ENCODE measurements around the gene FAM168A.
A peak's percentile ranks its signal among the peaks of the same experiment; 100 is the strongest.

The FAM168A gene

DNA sequence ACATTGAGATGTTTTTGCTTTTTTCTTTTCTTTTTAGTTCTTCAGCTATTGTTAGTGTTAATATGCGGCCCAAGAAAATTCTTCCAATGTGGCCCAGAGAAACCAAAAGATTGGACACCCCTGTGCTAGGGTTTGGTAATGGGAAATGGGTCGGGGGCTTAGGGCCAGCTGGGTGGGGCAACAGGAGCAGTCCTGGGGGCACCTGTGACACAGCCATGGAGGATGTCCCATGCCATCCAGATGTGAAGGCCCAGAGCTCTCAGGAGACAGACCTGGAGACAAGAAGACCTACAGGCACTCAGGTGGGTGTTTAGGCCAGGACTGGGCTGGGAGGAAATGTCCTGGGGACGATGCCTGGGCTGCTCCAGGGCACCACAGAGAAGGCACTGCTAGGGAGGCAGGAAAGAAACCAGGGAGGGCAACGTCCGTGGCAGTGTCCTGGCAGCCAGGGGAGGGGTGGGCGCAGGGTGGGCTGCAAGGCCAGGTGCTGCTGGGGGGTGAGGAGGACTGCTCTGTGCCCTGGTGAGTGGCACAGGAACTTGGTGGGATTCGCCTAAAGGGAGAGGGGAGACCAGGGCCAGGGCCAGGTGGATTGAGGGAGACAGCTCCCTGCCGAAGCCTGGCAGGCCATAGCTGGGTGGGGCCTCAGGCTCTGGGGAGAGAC lies 200.3 kb downstream of the FAM168A start:
- peak overlapping the region; percentile 83 for H3K27ac Mint-ChIP-seq
- no peaks in the 10 kb centered on the region for H3K9me3 Mint-ChIP-seq
- DNase-seq (ENCODE audit: low spot score in 2 of 2): no peak
- no peak for ATAC-seq
- peaks cover 8% of the 10 kb centered on the region for H3K4me1 Mint-ChIP-seq
- H3K36me3 Mint-ChIP-seq: peaks cover 87% of the 10 kb centered on the region
- H3K4me3 Mint-ChIP-seq: no peak overlapping the region

DNA sequence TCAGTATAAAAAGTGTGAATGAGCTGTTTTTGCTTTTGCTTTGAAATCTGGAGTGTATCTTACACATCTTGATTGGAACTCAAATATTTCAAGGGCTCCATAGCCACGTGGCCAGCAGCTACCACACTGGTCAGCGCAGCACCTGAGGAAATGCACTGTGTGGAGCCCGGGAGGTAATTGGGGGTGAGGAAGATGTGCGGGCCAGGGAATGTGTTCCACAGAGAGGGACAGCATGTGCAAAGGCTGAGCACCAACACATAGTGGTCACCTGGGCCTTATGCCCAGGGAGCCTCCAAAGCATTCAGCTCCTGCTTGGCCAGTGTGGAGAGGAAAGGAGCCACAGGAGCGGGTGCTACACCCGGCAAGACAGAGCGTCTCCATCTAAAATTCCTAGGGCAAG lies 200.9 kb downstream of the FAM168A start:
- Mint-ChIP-seq H3K4me1 (peaks cover 13% of the 10 kb centered on the region), H3K27ac (peak overlapping the region; percentile 83), H3K9me3 (no peaks in the 10 kb centered on the region), H3K4me3 (no peak overlapping the region), H3K36me3 (peaks cover 90% of the 10 kb centered on the region)
- ATAC-seq (no peak), DNase-seq (ENCODE audit: low spot score in 2 of 2) (no peak)

DNA sequence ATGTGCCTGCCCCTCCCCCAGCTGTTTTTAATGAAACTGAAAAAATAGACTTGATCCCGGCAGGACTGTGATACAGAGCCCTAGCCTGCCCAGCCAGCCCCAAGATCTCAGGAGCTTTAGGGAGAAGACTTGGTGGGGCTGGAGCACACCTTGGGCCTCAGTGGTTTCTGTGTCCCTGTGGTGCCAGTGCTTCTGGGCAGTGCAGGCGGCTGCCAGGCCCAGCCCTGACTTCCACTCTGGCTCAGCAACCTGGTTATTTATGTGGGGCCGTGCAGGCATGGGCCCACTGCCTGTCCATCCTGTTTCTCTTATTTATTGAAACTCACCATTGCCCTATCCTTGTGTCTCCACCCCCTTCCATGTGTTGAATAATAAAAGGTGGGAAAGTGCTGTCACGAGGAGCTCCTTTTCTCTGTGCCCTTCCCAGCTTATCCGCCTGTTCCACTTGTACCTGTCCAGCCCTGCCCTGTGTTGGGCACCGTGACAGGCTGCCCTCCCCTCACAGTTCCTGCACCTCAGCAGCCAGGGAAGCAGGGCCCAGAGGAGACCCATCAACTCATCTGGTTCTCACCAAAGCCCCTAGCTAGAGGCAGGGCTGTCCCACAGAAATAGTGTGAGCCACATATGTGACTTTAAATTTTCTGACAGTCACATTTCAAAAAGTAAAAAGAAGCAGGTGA lies 201.5 kb downstream of the FAM168A start:
- DNase-seq (ENCODE audit: low spot score in 2 of 2): no peak
- peaks cover 13% of the 10 kb centered on the region for H3K4me1 Mint-ChIP-seq
- H3K9me3 Mint-ChIP-seq: no peaks in the 10 kb centered on the region

DNA sequence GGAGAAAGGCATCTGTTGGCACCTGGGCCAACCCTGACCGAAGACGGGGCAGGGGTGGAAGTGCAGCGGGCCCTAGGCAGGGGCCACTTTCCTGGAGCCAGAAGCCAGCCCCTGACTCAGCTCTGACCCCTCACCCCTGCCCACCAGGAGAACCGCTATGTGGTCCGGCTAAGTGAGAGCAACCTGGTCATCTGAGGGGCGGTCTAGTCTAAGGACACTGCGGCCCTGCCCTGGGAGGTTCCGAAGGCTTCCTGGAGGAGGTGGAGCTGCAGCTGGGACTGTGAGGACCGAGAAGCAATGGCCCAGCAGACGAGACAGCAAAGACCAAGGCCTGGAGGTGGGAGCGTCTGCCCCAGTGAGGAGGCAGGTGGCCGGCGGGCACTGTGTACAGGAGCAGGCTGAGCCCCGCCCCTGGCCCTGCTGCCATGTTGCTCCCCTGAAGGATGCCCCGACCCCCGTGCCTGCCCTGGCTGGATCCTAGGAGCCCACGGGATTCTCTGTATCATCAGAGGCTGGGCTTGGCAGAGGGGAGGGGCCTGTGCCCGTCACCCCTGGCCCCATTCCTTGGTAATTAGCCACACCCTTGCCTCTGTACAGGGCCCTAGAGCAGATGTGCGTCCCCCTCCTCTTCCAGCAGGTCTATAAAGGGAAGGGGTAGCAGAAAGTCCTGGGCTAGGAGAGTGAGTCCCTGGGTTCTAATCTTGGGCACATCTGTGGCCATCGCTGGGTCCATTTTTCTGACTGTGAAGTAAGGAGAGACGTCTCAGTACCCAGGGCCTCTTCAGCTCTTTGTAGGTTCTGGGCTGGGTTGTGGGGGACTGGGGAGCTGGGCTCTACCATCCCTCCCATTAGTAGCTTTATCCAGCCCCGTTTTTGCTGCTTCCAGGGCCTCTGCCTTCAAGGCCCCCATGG lies 202.4 kb downstream of the FAM168A start:
- Mint-ChIP-seq H3K4me3 (no peak overlapping the region), H3K9me3 (no peaks in the 10 kb centered on the region), H3K27ac (peak overlapping the region; percentile 83), H3K36me3 (peaks cover 94% of the 10 kb centered on the region), H3K4me1 (peaks cover 13% of the 10 kb centered on the region)
- DNase-seq (ENCODE audit: low spot score in 2 of 2) (no peak), ATAC-seq (no peak)

More for the DNA sequence above, 201.5 kb downstream of the FAM168A start:
- Mint-ChIP-seq H3K4me3 (no peak overlapping the region), H3K36me3 (peaks cover 96% of the 10 kb centered on the region), H3K27ac (peak overlapping the region; percentile 83)
- ATAC-seq: no peak

DNA sequence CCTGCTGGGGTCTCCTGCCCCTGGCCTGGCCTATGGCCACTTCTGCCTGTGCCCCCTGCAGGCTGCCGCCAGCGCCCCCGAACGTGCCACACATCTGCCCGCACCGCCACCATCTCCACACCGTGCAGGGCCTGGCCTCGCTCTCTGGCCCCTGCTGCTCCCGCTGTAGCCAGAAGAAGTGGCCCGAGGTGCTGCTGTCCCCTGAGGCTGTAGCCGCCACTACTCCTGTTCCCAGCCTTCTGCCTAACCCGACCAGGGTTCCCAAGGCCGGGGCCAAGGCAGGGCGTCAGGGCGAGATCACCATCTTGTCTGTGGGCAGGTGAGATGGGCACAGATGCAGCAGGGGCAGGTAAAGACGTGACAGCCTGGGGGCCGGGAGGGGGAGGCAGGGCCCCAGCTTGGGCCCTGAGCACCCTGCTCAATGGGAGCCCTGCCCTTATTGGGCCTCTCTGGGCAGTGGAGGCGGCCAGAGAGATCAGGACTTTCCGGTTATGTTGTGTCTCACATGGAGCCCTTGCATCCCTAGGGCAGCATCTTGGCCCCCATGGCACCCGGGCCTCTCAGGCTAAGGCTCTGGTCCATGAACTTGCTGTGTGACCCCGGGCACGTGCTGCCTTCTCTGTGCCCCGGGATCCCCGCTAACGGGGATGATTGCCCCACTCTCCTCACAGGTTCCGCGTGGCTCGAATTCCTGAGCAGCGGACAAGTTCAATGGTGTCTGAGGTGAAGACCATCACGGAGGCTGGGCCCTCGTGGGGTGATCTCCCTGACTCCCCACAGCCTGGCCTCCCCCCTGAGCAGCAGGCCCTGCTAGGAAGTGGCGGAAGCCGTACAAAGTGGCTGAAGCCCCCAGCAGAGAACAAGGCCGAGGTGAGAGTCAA lies 203.3 kb downstream of the FAM168A start:
- ATAC-seq (no peak), DNase-seq (ENCODE audit: low spot score in 2 of 2) (no peak)
- H3K36me3 Mint-ChIP-seq: peaks cover 95% of the 10 kb centered on the region
- H3K27ac Mint-ChIP-seq: no peak overlapping the region
- H3K4me3 Mint-ChIP-seq: no peak overlapping the region
- H3K4me1 Mint-ChIP-seq: peaks cover 19% of the 10 kb centered on the region
- H3K9me3 Mint-ChIP-seq: no peaks in the 10 kb centered on the region

DNA sequence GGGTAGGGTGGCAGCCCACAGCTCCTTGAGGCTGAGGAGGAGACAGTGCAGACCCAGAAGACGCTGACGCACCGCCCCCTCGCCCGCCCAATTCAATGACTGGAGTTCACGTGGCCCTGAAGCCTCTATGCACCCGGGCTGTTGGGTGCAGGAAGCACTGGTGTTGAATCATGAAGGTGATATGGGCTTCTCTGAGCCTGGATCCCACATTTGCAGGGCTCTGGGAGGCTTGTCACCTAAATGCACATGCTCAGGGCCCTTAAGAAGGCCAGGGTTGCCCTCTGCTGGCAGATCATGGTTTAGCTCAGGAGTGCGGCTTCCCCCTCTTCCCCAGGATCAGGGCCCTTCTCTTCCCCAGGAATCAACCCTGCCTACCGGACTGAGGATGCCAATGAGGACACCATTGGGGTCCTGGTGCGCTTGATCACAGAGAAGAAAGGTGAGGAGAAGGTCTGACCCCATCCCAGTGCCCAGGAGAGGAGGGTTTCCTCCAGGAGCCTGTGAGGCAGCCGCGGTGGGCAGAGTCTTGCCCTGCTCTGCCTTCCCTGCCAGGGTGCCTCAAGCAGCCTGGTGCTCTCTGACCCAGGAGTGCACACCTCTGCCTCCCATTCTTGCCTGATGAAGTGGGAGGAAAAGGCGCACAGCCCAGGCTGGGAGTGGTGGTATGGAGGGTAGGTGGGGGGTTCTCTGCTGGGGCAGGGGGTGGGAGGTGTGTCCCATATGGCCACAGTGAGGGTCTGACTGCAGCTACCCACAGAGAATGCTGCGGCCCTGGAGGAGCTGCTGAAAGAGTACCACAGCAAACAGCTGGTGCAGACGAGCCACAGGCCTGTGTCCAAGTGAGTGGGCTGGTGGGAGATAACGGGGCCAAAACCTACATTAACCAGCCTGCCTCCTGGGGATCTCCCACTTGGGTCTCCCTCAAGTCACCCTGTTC lies 204.2 kb downstream of the FAM168A start:
- Mint-ChIP-seq H3K4me3 (no peak overlapping the region), H3K36me3 (peaks cover 88% of the 10 kb centered on the region), H3K27ac (no peak overlapping the region), H3K4me1 (peaks cover 20% of the 10 kb centered on the region), H3K9me3 (no peaks in the 10 kb centered on the region)
- peak; percentile 61 for ATAC-seq
- DNase-seq (ENCODE audit: low spot score in 2 of 2): peak; percentile 28 to 75

DNA sequence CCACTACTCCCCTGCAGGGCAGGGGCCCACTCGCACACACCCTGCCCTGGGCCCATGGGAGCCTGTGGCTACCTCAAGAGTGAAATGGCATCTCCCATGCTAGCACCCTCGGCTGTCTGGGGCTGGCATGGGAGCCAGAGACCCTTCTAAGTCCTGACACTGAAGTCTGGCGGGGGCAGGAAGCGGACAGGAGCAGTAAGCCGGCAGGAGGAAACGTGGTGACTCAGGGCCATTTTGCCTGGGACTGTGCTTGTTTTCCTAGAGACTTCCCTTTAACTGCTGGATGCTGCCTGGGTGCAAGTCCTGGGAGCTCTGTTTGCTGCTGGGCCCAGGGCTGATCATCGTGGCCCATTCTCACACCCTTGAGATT lies 204.9 kb downstream of the FAM168A start:
- Mint-ChIP-seq H3K27ac (no peak overlapping the region), H3K9me3 (no peaks in the 10 kb centered on the region), H3K36me3 (peaks cover 82% of the 10 kb centered on the region), H3K4me1 (peaks cover 26% of the 10 kb centered on the region), H3K4me3 (no peak overlapping the region)
- DNase-seq (ENCODE audit: low spot score in 2 of 2) (no peak), ATAC-seq (no peak)

DNA sequence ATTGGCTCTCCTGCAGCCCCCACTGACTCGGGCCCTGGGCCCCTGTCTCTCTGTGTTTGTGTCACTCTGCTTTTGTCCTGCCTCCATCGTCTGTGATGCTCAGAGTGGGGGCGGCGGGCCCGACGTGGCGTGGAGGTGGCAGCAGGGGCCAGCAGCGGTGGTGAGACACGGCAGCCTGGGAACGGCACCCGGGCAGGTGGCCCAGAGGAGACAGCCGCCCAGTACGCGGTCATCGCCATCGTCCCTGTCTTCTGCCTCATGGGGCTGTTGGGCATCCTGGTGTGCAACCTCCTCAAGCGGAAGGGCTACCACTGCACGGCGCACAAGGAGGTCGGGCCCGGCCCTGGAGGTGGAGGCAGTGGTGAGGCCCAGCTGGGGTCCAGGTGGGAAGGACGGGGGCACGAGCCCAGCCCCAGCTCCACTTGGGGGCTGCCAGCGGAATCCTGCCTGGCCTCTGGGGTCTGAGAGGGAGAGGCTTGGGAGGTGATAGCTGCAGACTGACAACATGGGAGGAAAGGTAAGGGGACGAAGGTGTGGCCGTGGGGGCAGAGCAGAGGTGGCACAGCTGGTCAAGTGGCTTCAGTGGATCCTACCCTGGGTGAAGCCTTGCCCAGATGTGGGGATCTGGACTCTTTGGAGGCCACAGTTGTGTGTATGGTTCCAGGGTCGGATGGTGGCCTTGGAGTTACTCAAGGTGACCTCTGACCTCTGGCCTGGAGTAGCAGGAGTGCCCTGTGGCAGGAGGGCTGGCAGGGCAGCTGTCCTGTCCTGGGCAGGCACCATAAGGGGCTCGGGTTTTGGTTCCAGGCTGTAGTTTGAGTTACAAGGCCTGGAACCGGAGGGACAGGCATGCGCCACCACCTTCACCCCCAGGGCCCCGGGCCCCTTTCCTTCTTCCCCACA lies 205.6 kb downstream of the FAM168A start:
- Mint-ChIP-seq H3K4me3 (no peak overlapping the region), H3K36me3 (peaks cover 77% of the 10 kb centered on the region), H3K4me1 (peaks cover 32% of the 10 kb centered on the region), H3K9me3 (no peaks in the 10 kb centered on the region), H3K27ac (no peak overlapping the region)
- DNase-seq (ENCODE audit: low spot score in 2 of 2) (no peak), ATAC-seq (no peak)

DNA sequence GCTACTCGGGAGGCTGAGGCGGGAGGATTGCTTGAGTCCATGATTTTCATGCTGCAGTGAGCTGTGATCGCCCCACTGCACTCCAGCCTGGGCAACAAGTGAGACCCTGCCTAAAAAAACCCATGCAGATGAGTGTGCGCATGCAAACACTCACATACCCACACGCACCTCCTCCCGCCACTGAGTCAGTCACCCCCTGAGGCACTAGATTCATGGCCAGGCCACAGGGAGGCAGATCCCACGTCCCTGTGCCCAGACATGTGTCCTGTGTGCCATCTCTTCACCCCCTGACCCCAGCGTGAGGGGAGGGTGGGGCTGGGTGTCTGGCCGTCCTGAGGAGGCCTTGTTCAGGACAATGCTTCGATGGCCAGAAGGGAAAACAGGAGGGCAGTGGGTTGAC lies 206.2 kb downstream of the FAM168A start:
- Mint-ChIP-seq H3K36me3 (peaks cover 76% of the 10 kb centered on the region), H3K27ac (no peak overlapping the region), H3K4me1 (peaks cover 34% of the 10 kb centered on the region), H3K4me3 (no peak overlapping the region), H3K9me3 (no peaks in the 10 kb centered on the region)
- no peak for ATAC-seq
- DNase-seq (ENCODE audit: low spot score in 2 of 2): no peak

DNA sequence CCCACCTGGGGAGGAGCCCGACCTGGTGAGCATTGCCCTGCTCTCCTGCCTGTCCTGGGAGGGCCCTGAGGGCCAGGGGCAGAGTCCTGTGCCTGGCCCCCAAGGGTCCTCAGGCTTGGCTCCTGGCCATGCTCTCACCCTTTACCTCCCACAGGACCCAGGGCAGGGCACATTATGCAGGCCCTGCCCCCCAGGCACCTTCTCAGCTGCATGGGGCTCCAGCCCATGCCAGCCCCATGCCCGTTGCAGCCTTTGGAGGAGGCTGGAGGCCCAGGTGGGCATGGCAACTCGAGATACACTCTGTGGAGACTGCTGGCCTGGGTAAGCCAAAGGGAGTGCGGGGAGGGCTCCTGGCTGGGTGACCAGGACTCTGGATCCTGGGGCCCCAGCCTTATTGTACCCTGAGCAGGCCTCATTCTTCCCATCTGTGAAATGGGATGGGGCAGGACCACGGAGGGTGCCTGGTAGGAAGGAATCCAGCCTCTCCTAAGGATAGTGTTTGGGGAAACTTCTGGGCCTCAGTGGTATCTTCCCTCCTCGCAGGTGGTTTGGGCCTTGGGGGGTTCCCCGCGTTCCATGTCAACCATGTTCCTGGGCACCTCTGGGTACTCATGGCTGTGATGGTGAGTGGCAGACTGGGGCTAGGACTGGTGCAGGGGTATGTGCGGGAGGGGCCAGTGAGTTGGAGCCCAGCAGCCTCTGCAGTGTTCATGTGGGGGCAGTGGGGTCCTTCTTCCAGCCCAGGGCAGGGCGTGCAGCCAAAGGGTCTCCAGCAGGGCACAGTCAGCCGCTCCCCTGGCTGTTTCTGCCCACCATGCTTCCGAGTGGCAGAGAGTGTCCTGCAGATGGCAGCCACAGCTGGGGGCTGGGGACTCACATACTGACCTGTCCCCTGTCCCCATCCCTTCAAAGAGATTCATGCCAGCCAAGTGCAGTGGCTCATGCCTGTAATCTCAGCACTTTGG lies 207.0 kb downstream of the FAM168A start:
- peak overlapping the region; percentile 60 for H3K27ac Mint-ChIP-seq
- peaks cover 68% of the 10 kb centered on the region for H3K36me3 Mint-ChIP-seq
- DNase-seq (ENCODE audit: low spot score in 2 of 2): no peak
- H3K4me3 Mint-ChIP-seq: no peak overlapping the region
- peaks cover 39% of the 10 kb centered on the region for H3K4me1 Mint-ChIP-seq
- no peaks in the 10 kb centered on the region for H3K9me3 Mint-ChIP-seq
- no peak for ATAC-seq

DNA sequence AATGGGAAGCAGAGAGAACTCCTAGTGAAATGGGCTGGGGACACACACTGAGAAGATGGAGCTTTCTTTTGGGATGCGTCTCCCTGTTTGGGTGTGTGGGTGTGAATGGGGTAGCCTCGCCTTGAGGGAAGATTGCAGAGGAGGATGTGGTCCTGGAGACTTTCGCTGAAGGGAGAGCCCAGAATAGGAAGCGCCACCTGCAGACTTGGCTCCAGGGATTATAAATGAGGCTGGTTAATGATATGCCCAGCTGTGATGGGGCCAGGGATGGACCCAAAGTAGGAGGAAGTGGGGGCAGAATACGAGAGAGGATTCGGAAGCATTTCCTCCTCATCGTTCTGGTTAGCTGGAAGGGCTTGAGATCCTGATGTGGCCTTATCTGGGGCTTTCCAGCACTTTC lies 208.0 kb downstream of the FAM168A start:
- DNase-seq (ENCODE audit: low spot score in 2 of 2) (no peak), ATAC-seq (no peak)
- peaks cover 64% of the 10 kb centered on the region for H3K36me3 Mint-ChIP-seq
- H3K9me3 Mint-ChIP-seq: no peaks in the 10 kb centered on the region
- H3K4me1 Mint-ChIP-seq: peaks cover 48% of the 10 kb centered on the region
- peak overlapping the region; percentile 60 for H3K27ac Mint-ChIP-seq
- no peak overlapping the region for H3K4me3 Mint-ChIP-seq

DNA sequence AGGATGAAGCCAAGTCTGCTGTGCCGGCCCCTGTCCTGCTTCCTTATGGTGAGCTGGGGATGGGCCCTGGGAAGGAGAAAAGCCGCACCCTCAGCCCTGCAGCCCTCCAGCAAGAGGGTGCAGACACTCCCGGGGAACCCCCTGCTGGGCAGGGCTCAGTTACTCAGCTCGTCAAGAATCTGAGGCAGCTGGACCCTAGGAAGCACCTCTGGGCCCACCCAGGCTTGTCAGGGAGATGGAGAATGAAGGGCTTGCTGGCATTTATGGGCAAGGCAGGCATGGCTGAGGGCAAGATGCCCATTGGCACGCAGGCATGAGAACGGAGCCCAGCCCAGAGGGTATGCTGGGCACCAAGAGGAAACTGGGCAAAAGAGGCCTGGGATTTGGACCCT lies 208.8 kb downstream of the FAM168A start:
- H3K4me1 Mint-ChIP-seq: peaks cover 56% of the 10 kb centered on the region
- ATAC-seq (no peak), DNase-seq (ENCODE audit: low spot score in 2 of 2) (no peak)
- H3K4me3 Mint-ChIP-seq: no peak overlapping the region
- H3K36me3 Mint-ChIP-seq: peaks cover 61% of the 10 kb centered on the region
- H3K27ac Mint-ChIP-seq: peak overlapping the region; percentile 60
- H3K9me3 Mint-ChIP-seq: no peaks in the 10 kb centered on the region

All from stimulated activated effector memory CD8-positive, alpha-beta T cell treated with anti-CD3 and anti-CD28 coated beads, Interleukin-12 subunit alpha, Interleukin-12 subunit beta, amount 100 ng/mL, for 72 hours (primary cell).